Measurements from ENCODE around the gene HDAC6. TPM values are rescaled to one million over a fixed set of nuclear protein-coding genes. Genes with fewer than 3 reads are reported as not detected.

The HDAC6 gene
- total and polyA plus RNA-seq, 2 of the 13 experiments (the other 11 are each of a cell fraction or from before 2014, with no cell fraction given), result 80.4 to 93.6 TPM

- in situ Hi-C loops (cut with HindIII; ENCODE audit: extremely low pct_ligation_motif_present, low pct_unique_long_range_greater_than_20kb), result no loop called here
- Histone ChIP-seq H2AFZ (ENCODE audit: low read length) (no peak overlapping the region), H3K9me3 (ENCODE audit: low read length) (no peaks in the 10 kb centered on the region), H3K79me2 (ENCODE audit: insufficient read depth, low read length) (no peaks in the 10 kb centered on the region), H3K4me1 (ENCODE audit: insufficient read depth, low read length) (no peaks in the 10 kb centered on the region), H3K36me3 (replicated peaks in 1 of 2; ENCODE audit: control insufficient read depth in 1 of 2, insufficient read depth in 2 of 2, low read length in 2 of 2) (no peaks in the 10 kb centered on the region), H4K20me1 (ENCODE audit: insufficient read depth, low read length) (no peaks in the 10 kb centered on the region), H3K9ac (ENCODE audit: insufficient read depth, low read depth, low read length) (no peak overlapping the region), H3K4me3 (replicated peaks in 1 of 3; ENCODE audit: insufficient read depth in 1 of 3, low read depth in 2 of 3, low read length in 3 of 3) (no peak overlapping the region), H3K27me3 (ENCODE audit: control insufficient read depth in 1 of 2, insufficient read depth in 2 of 2, low read length in 2 of 2) (no peaks in the 10 kb centered on the region), H3K4me2 (ENCODE audit: low read depth, low read length) (no peak overlapping the region), H3K27ac (ENCODE audit: extremely low read length, insufficient read depth, low read length) (no peak overlapping the region)
- TF ChIP-seq RFXANK (CRISPR knock-in tag; IDR thresholded peaks at IDR 0.05), result no peak
- POLR2A ChIA-PET, result no interaction called here
- WGBS (ENCODE audit: low lambda C conversion rate), result no CpG with 5 or more reads among the region's 13 CpGs
- no peak for FAIRE-seq
- intact Hi-C loops (cut with micrococcal nuclease; ENCODE audit: unreplicated experiment), result no loop called here
- BruUV-seq (replicated peaks), result no TSS peak
- CTCF ChIA-PET (ENCODE audit: low intra/inter-chr PET ratio, low total read pairs), result no interaction called here
- no peak for DNase-seq (ENCODE audit: low spot score)
- ATAC-seq, result no peak
These were observed 19.1 kb upstream of the HDAC6 start for GRCh38 chrX:48782795-48783194.

GRCh38 chrX:48784726-48785125, 17.1 kb upstream of the HDAC6 start:
- no peaks in the 10 kb centered on the region for H3K36me3 ChIP-seq (replicated peaks in 1 of 2; ENCODE audit: control insufficient read depth in 1 of 2, insufficient read depth in 2 of 2, low read length in 2 of 2)
- ChIA-PET CTCF (ENCODE audit: low intra/inter-chr PET ratio, low total read pairs) (no interaction called here), POLR2A (no interaction called here)
- DNase-seq (ENCODE audit: low spot score) (no peak), ATAC-seq (no peak), FAIRE-seq (no peak)
- no peak overlapping the region for H2AFZ ChIP-seq (ENCODE audit: low read length)
- TF ChIP-seq NKX3-1 (CRISPR knock-in tag; IDR thresholded peaks at IDR 0.05), result no peak
- no peak for TF ChIP-seq FOSL1 (CRISPR knock-in tag; IDR thresholded peaks at IDR 0.05; ENCODE audit: borderline replicate concordance)
- TF ChIP-seq TCF7L2 (IDR thresholded peaks at IDR 0.05; ENCODE audit: low read depth, low read length), result no peak
- TF ChIP-seq, protein P1, sequence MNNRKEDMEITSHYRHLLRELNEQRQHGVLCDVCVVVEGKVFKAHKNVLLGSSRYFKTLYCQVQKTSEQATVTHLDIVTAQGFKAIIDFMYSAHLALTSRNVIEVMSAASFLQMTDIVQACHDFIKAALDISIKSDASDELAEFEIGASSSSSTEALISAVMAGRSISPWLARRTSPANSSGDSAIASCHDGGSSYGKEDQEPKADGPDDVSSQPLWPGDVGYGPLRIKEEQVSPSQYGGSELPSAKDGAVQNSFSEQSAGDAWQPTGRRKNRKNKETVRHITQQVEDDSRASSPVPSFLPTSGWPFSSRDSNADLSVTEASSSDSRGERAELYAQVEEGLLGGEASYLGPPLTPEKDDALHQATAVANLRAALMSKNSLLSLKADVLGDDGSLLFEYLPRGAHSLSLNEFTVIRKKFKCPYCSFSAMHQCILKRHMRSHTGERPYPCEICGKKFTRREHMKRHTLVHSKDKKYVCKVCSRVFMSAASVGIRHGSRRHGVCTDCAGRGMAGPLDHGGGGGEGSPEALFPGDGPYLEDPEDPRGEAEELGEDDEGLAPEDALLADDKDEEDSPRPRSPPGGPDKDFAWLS (CRISPR knock-in tag; IDR thresholded peaks at IDR 0.05; ENCODE audit: borderline replicate concordance), result no peak
- in situ Hi-C loops (cut with HindIII; ENCODE audit: extremely low pct_ligation_motif_present, low pct_unique_long_range_greater_than_20kb), result no loop called here
- H3K27me3 ChIP-seq (ENCODE audit: control insufficient read depth in 1 of 2, insufficient read depth in 2 of 2, low read length in 2 of 2), result no peaks in the 10 kb centered on the region; a peak in 1 of 5 replicates
- no peak overlapping the region for H3K4me3 ChIP-seq (replicated peaks in 1 of 3; ENCODE audit: insufficient read depth in 1 of 3, low read depth in 2 of 3, low read length in 3 of 3)
- H3K4me2 ChIP-seq (ENCODE audit: low read depth, low read length), result no peak overlapping the region
- H3K79me2 ChIP-seq (ENCODE audit: insufficient read depth, low read length), result no peaks in the 10 kb centered on the region
- 8% methylated on average over 2 of the region's 3 CpGs for WGBS (ENCODE audit: low lambda C conversion rate)
- BruUV-seq (replicated peaks), result no TSS peak
- H3K4me1 ChIP-seq (ENCODE audit: insufficient read depth, low read length), result no peaks in the 10 kb centered on the region
- intact Hi-C loops (cut with micrococcal nuclease; ENCODE audit: unreplicated experiment), result no loop called here
- H3K9me3 ChIP-seq (ENCODE audit: low read length), result no peaks in the 10 kb centered on the region
- no peak overlapping the region for H3K27ac ChIP-seq (ENCODE audit: extremely low read length, insufficient read depth, low read length)
- no peak overlapping the region for H3K9ac ChIP-seq (ENCODE audit: insufficient read depth, low read depth, low read length)
- H4K20me1 ChIP-seq (ENCODE audit: insufficient read depth, low read length), result no peaks in the 10 kb centered on the region

Measured in HepG2 (cell line).